T-helper 2 cell treated with Interferon-gamma antibody and Interleukin-4, amounts not matched to agents 5 μg/mL and 100 μg/mL, for 36 hours (primary cell): ENCODE results near the gene MYMK.

Experiments
- DNase-seq: peaks from one replicate; pipeline ENCODE4 v3.0.0; 2021; ENCODE audit warnings: low spot score
- H3K27ac Mint-ChIP-seq: one replicate; pipeline ENCODE4 v1.8.0; 2021; ENCODE audit warnings: mild to moderate bottlenecking, mixed read lengths
- H3K27me3 Mint-ChIP-seq: one replicate; pipeline ENCODE4 v1.8.0; 2021; ENCODE audit warnings: low read depth, mixed read lengths
- H3K36me3 Mint-ChIP-seq: one replicate; pipeline ENCODE4 v1.8.0; 2021; ENCODE audit warnings: low read depth, mixed read lengths
- H3K4me1 Mint-ChIP-seq: one replicate; pipeline ENCODE4 v1.8.0; 2021; ENCODE audit warnings: low read depth, mixed read lengths
- H3K4me3 Mint-ChIP-seq: one replicate; pipeline ENCODE4 v1.8.0; 2022; ENCODE audit warnings: mild to moderate bottlenecking, moderate library complexity, mixed read lengths
- H3K9me3 Mint-ChIP-seq: one replicate; pipeline ENCODE4 v1.8.0; 2021; ENCODE audit warnings: mixed read lengths

MYMK gene

DNA sequence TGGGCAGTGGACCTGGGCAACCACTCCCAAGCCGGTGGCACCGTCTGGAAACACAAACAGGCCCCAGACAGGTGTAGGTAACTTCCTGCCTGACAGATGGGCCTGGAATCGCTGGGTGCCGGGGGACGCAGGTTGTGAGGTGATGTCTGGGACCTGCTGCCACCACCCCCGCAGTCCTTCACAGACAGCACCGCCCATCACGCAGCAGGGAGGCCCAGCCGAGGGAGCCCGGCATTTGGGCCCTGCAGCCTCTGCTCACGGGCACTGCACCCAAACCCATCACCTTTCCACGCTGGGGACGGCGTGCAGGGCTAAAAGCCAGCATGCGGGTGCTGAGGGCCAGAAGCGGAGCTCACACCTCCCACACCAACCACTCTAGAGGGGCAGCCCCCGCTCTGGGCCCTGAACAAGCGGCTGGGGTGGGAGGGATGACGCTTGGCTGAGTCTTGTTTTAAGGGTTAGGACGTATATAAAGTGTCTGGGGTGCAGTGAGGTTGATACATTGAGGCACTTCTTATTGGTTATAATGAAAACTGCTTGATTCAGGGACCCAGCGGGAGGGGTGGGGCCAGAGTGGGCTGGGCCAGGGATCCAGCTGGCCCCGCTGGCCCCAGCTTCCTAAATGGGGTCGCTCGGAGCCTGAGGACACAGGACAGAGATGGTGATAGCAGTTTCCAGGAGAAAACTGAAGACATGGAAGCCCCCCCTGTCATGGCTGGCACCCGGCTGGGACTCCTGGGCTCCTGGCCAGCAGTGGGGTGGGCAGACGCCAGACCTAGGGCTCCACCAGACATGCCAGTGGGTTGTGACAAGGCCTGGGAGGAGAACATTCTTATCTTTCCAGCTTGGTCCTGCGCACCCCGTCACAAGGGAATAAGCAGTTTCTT lies 11.3 kb downstream of the MYMK start:
- Mint-ChIP-seq H3K27ac (no peak overlapping the region), H3K9me3 (no peaks in the 10 kb centered on the region), H3K27me3 (peaks cover 5% of the 10 kb centered on the region), H3K4me3 (no peak overlapping the region), H3K4me1 (peaks cover 7% of the 10 kb centered on the region), H3K36me3 (no peaks in the 10 kb centered on the region)
- DNase-seq, result no peak

DNA sequence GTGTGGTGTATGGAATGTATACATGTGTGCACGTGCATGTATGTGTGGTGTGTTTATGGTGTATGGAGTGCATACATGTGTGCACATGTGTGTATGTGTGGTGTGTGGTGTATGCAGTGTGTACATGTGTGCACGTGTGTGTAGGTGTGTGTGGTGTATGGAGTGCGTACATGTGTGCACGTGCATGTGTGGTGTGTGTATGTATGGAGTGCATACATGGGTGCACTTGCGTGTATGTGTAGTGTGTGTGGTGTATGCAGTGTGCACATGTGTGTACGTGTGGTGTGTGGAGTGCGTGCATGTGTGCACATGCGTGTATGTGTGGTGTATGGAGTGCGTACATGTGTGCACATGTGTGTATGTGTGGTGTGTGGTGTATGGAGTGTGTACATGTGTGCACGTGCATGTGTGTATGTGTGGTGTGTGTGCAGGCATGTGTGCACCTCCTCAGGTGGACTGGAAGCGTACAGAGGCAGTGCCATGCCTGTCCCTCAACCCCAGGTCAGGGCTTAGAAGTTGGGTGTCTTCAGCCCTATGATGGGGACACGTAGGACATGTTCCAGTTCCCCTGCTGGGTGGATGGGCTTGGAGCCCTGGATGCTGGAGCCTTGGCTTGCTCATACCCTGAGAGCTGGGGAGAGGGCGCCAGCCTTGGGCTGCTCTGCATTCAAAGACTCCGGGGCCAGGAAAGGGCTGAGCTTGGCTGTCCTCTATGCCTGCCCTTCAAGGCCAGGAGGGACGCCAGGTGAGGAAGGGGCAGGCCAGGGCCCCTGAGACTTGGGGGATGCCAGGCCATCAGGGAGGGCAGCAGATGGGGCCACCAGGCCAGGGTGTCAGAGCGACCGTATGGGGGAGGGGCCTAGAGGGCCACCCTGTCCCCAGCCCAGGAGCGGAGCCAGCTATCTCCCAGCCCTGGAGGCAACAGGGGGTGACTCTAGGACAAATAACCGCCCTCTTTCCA lies 12.2 kb downstream of the MYMK start:
- Mint-ChIP-seq H3K9me3 (no peaks in the 10 kb centered on the region), H3K27ac (no peak overlapping the region), H3K36me3 (no peaks in the 10 kb centered on the region), H3K27me3 (peaks cover 5% of the 10 kb centered on the region), H3K4me1 (peaks cover 7% of the 10 kb centered on the region), H3K4me3 (no peak overlapping the region)
- DNase-seq, result no peak

DNA sequence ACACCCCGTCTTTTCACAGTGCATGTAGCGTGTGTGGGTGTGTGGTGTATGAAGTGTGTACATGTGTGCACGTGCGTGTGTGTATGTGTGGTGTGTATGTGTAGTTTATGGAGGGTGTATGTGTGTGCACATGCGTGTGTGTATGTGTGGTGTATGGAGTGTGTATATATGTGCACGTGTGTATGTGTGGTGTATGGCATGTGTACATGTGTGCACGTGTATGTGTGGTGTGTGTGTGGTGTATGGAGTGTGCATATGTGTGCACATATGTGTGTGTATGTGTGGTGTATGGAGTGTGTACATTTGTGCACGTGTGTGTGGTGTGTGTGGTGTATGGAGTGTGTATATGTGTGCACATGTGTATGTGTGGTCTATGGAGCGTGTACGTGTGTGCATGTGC lies 13.2 kb downstream of the MYMK start:
- no peak overlapping the region for H3K4me3 Mint-ChIP-seq
- H3K27me3 Mint-ChIP-seq, result peaks cover 5% of the 10 kb centered on the region
- H3K36me3 Mint-ChIP-seq, result no peaks in the 10 kb centered on the region
- peaks cover 7% of the 10 kb centered on the region for H3K4me1 Mint-ChIP-seq
- no peaks in the 10 kb centered on the region for H3K9me3 Mint-ChIP-seq
- DNase-seq, result no peak
- no peak overlapping the region for H3K27ac Mint-ChIP-seq

DNA sequence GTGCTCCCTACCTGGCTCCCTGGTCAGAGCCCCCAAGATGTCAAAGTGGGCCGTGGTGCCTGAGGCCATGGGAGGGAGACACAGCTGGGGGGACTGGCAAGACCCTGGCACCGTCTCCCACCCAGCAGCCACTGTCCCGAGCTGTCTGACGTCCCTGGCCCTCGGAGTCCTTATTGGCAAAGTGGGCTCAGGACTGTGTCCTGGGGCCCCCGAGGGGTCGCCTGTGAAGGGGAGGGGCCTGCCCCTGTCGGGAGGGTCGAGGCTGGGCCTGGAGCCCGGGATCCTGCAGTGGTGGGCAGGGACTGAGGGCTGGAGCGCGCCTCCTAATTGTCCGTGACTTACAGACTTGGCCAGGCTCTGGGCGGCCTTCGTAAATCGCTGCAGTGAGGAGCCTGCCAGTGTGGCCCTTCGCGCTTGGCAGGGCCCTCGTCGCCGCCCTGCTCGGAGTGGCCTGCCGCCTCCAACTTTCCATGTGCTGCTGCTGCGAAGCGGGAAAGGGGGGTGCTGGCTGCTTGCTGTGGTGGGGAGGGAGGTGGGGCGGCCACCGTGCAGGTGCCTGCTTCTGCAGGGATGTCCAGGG lies 13.7 kb downstream of the MYMK start:
- peaks cover 7% of the 10 kb centered on the region for H3K4me1 Mint-ChIP-seq
- no peaks in the 10 kb centered on the region for H3K36me3 Mint-ChIP-seq
- no peak overlapping the region for H3K4me3 Mint-ChIP-seq
- no peak for DNase-seq
- no peak overlapping the region for H3K27ac Mint-ChIP-seq
- H3K9me3 Mint-ChIP-seq, result no peaks in the 10 kb centered on the region
- peaks cover 5% of the 10 kb centered on the region for H3K27me3 Mint-ChIP-seq

DNA sequence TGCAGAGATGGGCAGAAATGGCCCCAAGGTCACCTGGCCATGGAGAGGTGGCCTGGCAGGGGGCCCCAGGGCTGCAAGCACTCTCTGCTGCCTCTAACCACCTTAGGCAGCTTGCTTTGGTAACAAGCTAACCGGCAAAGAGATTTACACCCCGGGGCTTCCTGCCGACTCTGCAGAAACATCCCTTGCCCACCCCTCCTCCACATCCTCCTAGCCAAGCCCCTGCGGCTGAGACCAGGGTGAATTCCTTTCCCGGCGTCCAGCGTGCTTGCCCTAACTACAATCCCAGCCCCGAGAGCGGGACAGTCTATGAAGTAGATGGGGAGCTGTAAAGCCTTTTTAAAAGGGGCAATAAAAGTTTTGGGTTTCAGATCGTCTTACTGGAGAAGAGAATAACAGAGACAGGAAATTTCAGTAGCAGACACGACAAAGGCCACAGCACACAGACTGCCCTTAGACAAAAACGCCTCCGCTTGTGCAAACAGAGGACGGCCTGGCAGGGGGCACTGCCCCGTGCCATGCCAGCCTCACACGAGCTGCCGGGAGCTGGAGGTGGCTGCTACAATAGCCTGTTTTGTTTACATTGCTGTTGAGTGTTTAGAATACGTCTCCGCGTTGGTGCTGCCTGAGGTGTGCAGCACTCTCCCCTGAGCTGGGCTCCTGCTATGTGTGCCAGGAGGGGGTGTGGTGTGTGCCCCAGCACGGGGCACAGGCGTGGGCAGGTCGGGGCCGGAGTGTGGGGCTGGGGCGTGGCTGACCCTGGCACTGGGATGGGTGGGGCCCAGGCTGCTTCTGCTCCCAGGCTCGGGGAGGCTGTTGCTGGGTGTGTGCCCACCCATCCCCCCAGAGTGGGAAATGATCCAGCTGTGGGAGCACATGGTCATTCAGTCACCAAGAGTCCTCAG lies 15.3 kb downstream of the MYMK start:
- H3K4me1 Mint-ChIP-seq, result peaks cover 7% of the 10 kb centered on the region
- no peak overlapping the region for H3K27ac Mint-ChIP-seq
- peaks cover 5% of the 10 kb centered on the region for H3K27me3 Mint-ChIP-seq
- H3K9me3 Mint-ChIP-seq, result no peaks in the 10 kb centered on the region
- peak overlapping the region; percentile 46 for H3K4me3 Mint-ChIP-seq
- DNase-seq, result no peak
- H3K36me3 Mint-ChIP-seq, result no peaks in the 10 kb centered on the region

DNA sequence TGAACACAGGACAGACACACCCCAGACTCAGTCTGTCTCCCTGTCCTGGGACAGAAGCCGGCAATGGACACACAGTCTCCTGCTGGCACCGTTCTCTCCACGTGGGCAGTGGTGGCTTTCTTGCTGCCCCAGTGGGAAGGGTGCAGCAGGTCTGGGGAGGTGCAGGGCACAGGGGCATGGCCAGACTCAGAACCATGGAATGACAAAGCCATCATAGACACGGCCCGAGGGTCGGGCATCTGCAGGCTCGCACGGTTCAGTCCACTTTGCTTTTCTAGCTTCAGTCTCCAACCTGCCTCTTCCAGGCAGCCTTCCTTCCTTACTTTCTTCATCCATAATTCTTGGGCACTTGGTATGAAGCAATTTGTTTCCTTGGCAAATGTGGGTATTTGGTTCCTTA lies 16.7 kb downstream of the MYMK start:
- no peak overlapping the region for H3K4me3 Mint-ChIP-seq
- peaks cover 7% of the 10 kb centered on the region for H3K4me1 Mint-ChIP-seq
- no peak overlapping the region for H3K27ac Mint-ChIP-seq

DNA sequence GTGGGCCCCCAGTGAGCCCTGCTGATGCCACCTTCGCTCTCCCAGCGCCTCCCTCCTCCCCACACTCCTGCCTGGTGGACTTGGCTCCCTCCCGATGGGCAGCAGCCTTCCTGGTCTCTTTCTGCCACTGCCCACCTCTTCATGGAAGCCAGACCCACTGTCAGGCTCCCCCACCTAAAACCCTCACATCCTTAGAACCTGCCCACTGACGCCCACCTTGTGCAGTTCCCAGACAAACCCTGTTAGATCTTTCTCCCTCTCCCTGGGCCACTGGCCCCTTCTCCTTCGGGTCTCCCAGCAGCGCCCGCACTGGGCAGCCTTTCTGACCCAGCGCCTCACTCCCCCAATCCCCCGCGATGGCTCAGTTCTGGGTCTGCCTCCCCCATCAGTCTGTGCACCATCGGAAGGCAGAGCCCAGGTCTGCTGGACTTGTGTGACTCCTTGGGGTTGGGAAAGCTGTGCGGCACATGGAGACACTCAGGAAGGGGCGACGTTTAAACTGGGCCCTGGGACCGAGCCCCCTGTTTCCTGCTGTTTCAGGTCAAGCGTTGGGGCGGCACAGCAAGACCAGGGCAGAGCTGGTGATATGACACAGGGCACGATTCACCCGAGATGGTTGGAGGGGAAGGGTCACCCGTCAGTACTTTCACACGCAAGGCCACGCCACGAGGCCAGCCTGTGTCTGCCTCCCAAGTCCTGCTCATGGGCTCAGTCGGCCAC lies 17.4 kb downstream of the MYMK start:
- Mint-ChIP-seq H3K4me3 (no peak overlapping the region), H3K27me3 (peaks cover 6% of the 10 kb centered on the region), H3K27ac (no peak overlapping the region), H3K9me3 (peaks cover 7% of the 10 kb centered on the region), H3K36me3 (no peaks in the 10 kb centered on the region), H3K4me1 (peaks cover 7% of the 10 kb centered on the region)
- no peak for DNase-seq

More for the DNA sequence above, 16.7 kb downstream of the MYMK start:
- DNase-seq, result no peak
- Mint-ChIP-seq H3K36me3 (no peaks in the 10 kb centered on the region), H3K27me3 (peaks cover 6% of the 10 kb centered on the region), H3K9me3 (peaks cover 3% of the 10 kb centered on the region)

DNA sequence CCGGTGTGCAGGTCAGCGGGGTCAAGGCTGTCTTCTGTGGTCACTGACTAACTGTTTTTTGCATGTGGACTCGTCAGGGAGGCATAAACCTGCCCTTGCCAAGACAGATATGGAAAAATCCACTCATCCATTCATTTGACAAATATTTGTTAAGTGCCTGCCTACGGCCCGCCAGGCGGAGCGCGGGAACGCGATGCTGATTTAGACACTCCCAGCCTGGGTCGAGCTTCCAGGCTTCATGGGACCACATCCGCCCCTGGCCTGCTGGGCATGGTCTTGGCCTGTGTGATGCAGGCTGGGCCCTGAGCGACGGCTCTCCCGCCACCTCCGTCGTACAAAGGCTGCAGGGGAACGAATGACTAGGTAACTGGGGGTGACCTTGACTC lies 18.1 kb downstream of the MYMK start:
- no peak overlapping the region for H3K27ac Mint-ChIP-seq
- no peaks in the 10 kb centered on the region for H3K36me3 Mint-ChIP-seq

DNA sequence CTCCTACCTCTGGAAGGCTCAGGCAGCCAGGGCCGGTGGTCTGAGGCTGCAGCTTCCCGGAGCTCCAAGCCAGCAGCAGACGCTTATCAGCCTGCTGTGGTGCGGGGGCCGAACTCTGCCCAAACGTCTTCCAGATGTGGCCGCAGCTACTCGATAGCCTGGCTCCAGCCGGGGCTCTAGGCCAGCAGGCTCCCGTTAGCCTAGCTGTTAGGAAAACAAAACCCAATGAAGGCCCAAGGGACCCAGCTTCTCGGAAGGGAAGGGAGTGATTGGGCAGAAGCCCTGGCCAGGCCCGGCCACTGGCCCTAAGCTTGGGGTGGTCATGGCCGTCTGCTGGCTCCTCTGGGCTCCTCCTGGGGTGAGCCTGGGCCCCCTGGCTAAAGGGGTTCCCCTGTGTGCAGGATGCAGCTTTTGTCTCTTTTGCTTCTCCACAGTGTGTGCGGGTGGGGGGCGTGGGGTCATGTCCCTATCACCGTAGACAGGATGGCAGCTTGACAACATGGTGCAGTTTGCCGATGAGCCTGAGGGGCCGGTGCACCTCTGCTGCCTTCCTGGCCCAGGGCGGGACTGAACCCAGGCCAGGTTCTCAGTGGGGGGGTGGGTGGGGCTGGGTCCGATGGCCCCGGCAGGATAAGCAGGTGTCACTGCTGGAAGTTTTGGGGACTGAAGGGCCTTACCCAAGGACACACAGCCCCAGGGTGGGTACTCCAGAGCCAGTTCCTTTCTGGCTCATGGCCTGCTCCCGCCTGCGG lies 18.7 kb downstream of the MYMK start:
- peaks cover 7% of the 10 kb centered on the region for H3K4me1 Mint-ChIP-seq
- DNase-seq, result no peak
- peaks cover 20% of the 10 kb centered on the region for H3K9me3 Mint-ChIP-seq
- H3K4me3 Mint-ChIP-seq, result no peak overlapping the region
- no peak overlapping the region for H3K27ac Mint-ChIP-seq
- H3K27me3 Mint-ChIP-seq, result peaks cover 6% of the 10 kb centered on the region
- no peaks in the 10 kb centered on the region for H3K36me3 Mint-ChIP-seq

More for the DNA sequence above, 18.1 kb downstream of the MYMK start:
- DNase-seq, result no peak
- Mint-ChIP-seq H3K4me3 (no peak overlapping the region), H3K9me3 (peaks cover 15% of the 10 kb centered on the region), H3K4me1 (peaks cover 7% of the 10 kb centered on the region), H3K27me3 (peaks cover 6% of the 10 kb centered on the region)

DNA sequence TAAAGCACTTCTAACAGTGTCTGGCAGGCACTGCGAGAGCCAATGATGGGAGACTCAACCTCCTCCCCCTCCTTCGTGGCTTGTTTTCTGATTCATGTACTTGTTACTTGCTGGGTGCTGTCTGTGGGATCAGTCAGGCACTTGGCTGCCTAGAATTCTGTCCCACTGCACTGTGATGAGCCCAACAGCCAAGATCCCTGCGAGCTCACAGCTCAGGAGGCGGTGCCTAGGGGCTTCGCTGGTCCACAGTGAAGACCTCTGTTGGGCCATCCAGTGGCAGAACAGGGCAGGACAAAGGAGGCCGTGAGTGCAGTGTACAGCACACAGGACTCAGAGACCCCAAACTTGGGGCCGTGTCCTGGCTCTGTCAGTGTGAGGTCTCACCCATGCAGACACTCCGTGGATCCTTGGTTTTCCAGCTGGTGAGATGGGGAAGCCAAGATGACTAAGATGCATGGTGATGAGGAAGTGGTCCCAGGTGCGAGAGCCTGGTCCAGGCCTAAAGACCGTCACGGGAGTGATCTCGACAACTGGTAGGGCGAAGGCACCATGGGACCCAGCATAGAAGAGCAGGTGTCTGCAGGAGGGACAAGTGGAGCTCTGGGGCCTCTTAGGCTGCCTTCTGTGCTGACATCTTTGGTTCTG lies 19.5 kb downstream of the MYMK start:
- Mint-ChIP-seq H3K4me3 (no peak overlapping the region), H3K4me1 (peaks cover 7% of the 10 kb centered on the region), H3K27me3 (peaks cover 6% of the 10 kb centered on the region), H3K27ac (no peak overlapping the region), H3K36me3 (no peaks in the 10 kb centered on the region), H3K9me3 (peaks cover 22% of the 10 kb centered on the region)
- no peak for DNase-seq

DNA sequence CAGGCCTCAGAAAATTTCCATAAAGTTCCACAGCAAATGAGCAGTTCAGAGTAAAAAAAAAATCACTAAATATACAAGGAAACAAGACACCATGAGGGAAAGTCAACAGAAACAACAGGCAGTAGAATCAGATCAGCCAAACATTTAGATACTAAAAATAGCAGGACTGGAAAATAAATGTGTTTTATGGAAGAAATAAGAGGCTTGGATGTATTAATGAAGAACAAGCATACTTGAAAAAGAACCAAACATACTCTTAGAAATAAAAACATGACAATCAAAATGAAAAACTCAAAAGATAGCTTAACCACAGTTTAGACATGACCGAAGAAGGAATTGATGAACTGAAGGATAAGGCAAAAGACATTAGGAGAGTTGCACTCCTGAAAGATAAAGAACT lies 22.6 kb downstream of the MYMK start:
- Mint-ChIP-seq H3K4me1 (no peaks in the 10 kb centered on the region), H3K4me3 (no peak overlapping the region), H3K27ac (no peak overlapping the region), H3K36me3 (no peaks in the 10 kb centered on the region), H3K27me3 (peaks cover 2% of the 10 kb centered on the region), H3K9me3 (peaks cover 22% of the 10 kb centered on the region)
- DNase-seq, result no peak

DNA sequence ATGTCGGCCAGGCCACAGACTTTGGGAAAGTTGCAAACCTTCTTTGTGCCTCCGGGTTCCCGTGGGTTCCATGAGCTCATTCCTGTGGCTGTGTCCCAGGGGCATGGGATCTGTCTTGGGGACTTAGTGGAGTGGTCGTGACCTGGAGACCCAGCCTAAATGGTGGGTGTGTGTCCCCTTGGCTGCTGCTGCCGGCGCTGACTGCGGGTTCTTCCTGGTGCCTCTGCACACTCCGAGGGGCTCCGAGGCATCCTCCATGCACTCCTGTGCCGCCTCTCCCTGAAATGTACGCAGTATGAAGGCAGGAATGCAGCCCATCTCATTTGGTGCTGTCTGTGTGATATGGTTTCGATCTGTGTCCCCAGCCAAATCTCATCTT lies 24.9 kb downstream of the MYMK start:
- H3K27ac Mint-ChIP-seq, result no peak overlapping the region
- H3K4me1 Mint-ChIP-seq, result no peaks in the 10 kb centered on the region
- H3K27me3 Mint-ChIP-seq, result peaks cover 2% of the 10 kb centered on the region
- no peak for DNase-seq
- peaks cover 22% of the 10 kb centered on the region for H3K9me3 Mint-ChIP-seq
- H3K4me3 Mint-ChIP-seq, result no peak overlapping the region
- H3K36me3 Mint-ChIP-seq, result no peaks in the 10 kb centered on the region
